ENCODE measurements around the gene CTNNA3.

- TF ChIP-seq POLR2A (IDR thresholded peaks at IDR 0.05) (no peak), CTCF (IDR thresholded peaks at IDR 0.05) (no peak)
Measured at GRCh38 chr10:67017218-67017617, 678.8 kb downstream of the CTNNA3 start.

Measured in testis (tissue), 2 donors.